Subcutaneous adipose tissue (tissue), 4 donors: ENCODE measurements around the gene SIL1. TPM values are rescaled to one million over a fixed set of nuclear protein-coding genes. Genes with fewer than 3 reads are reported as not detected.

Source experiments
- total RNA-seq, 4 donors: library from RNA; depleted of rRNA; stranded (reverse); fragments of >200 nt; gene quantifications; one replicate each; pipeline ENCODE4 v1.1.0, GENCODE V29; 2016
- TF ChIP-seq, protein P1 (sequence below): fragments of 450-650 bp; IDR thresholded peaks from one replicate; pipeline ENCODE4 v1.5.1; 2016; ENCODE audit warnings: low read depth, mild to moderate bottlenecking, control low read depth, antibody characterized with exemption, moderate library complexity

SIL1 gene
- 10 to 100 TPM; 29.7 to 52.9 (median 44.8) TPM for total RNA-seq

- TF ChIP-seq, protein P1, sequence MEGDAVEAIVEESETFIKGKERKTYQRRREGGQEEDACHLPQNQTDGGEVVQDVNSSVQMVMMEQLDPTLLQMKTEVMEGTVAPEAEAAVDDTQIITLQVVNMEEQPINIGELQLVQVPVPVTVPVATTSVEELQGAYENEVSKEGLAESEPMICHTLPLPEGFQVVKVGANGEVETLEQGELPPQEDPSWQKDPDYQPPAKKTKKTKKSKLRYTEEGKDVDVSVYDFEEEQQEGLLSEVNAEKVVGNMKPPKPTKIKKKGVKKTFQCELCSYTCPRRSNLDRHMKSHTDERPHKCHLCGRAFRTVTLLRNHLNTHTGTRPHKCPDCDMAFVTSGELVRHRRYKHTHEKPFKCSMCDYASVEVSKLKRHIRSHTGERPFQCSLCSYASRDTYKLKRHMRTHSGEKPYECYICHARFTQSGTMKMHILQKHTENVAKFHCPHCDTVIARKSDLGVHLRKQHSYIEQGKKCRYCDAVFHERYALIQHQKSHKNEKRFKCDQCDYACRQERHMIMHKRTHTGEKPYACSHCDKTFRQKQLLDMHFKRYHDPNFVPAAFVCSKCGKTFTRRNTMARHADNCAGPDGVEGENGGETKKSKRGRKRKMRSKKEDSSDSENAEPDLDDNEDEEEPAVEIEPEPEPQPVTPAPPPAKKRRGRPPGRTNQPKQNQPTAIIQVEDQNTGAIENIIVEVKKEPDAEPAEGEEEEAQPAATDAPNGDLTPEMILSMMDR, result no peak
Observed at GRCh38 chr5:139197710-139198669, at the start of gene SIL1. SIL1 (minus strand) TSS chr5:139198368; CDS start chr5:139127843, 70,525 bp downstream.

DNA sequence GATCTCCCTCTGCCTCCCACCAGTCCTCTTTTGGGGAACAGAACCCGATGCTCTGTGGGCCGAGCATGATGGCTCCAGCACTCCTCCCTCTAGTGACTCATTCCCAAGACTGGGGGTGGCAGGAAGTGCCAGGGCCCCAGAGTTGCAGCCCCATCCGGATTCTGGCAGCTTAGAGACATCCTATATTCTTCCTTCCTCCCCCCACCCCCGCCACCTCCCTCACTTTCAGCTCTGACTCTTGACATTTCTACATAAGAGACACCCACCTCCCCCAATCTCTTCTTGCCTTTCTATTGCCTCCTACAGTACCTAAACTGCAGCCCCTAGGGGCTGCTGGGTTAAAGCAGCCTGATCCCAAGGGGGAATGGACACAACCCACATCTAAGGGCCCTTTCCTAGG, 48.2 kb upstream of the SIL1 start:
- TF ChIP-seq, protein P1, result no peak

GRCh38 chr5:139245637-139246339, 47.6 kb upstream of the SIL1 start:
- TF ChIP-seq, protein P1, result no peak

GRCh38 chr5:139243425-139243970, 45.3 kb upstream of the SIL1 start:
- TF ChIP-seq, protein P1, result no peak

DNA sequence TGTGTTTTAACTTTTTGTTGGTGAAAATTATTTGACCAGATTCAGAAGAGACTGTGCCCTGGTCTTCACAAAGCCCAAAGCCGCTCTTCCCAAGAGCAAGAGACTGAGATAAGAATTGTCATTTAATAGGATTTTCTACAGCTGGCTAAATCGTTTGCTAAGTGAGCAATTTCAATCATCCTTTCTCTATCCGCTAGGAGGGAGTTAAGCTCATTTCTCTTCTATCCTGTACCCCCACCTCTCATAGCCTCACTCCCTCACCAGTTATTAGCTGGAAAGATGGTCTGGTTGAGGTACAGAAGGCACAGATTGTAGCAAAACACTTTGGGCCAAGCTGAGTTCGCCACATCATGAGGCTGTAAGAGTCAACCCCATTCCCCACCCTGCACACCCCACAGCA, 43.0 kb upstream of the SIL1 start:
- TF ChIP-seq, protein P1, result no peak

- TF ChIP-seq, protein P1, result no peak
Observed at GRCh38 chr5:139236479-139236878, 38.3 kb upstream of the SIL1 start.
